ENCODE measurements around the gene ALPL.

DNA sequence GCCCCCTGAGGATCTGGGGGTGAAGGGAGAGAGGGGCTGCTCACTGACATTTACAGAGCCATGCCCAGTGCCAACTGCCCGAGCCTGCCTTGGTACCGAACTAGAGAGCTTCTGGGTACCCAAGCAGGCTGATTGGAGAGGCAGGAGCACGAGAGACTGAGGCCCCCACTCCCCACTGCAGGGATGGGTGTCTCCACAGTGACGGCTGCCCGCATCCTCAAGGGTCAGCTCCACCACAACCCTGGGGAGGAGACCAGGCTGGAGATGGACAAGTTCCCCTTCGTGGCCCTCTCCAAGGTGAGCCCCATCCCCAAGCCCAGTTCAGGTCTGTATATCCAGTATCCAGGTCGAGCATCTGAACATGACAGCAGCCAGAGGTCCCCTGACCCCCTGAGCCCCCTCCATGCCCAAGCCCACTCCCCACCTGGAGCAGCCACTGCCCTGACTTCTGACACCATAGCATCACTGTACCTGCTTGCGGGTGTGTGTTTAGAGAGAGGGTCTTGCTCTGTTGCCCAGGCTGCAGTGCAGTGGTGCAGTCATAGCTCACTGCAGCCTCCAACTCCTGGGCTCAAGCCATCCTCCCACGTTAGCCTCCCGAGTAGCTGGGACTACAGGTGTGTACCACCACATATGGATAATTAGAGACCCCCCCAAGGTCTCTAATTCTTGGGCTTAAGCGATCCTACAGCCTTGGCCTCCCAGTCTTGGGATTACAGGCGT lies 51.9 kb downstream of the ALPL start:
- TF ChIP-seq MAFK (IDR thresholded peaks at IDR 0.05; ENCODE audit: low read depth, low read length) (no peak), MXI1 (IDR thresholded peaks at IDR 0.05; ENCODE audit: borderline replicate concordance, low read depth, low read length) (no peak)
- TF ChIP-seq, protein P1, sequence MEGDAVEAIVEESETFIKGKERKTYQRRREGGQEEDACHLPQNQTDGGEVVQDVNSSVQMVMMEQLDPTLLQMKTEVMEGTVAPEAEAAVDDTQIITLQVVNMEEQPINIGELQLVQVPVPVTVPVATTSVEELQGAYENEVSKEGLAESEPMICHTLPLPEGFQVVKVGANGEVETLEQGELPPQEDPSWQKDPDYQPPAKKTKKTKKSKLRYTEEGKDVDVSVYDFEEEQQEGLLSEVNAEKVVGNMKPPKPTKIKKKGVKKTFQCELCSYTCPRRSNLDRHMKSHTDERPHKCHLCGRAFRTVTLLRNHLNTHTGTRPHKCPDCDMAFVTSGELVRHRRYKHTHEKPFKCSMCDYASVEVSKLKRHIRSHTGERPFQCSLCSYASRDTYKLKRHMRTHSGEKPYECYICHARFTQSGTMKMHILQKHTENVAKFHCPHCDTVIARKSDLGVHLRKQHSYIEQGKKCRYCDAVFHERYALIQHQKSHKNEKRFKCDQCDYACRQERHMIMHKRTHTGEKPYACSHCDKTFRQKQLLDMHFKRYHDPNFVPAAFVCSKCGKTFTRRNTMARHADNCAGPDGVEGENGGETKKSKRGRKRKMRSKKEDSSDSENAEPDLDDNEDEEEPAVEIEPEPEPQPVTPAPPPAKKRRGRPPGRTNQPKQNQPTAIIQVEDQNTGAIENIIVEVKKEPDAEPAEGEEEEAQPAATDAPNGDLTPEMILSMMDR (conservative IDR thresholded peaks at IDR 0.05; ENCODE audit: low read depth, low read length), result no peak

Measured in IMR-90 (cell line).